ENCODE results near the gene ABAT.
"Not testable (repeated sequence)": the region's sequence is repeated elsewhere in the genome, so short reads cannot be mapped to it uniquely, and the experiment has no call there.

Gene ABAT

GRCh38 chr16:8782673-8783072 lies 108.3 kb downstream of the ABAT start:
- TF ChIP-seq ZNF565 (CRISPR knock-in tag; conservative IDR thresholded peaks at IDR 0.05; ENCODE audit: low read depth) (no peak), CSDC2 (CRISPR knock-in tag; IDR thresholded peaks at IDR 0.05) (no peak), TOX (CRISPR knock-in tag; IDR thresholded peaks at IDR 0.05; ENCODE audit: borderline replicate concordance) (no peak), ESRRG (CRISPR knock-in tag; IDR thresholded peaks at IDR 0.05) (no peak), TSHZ2 (CRISPR knock-in tag; IDR thresholded peaks at IDR 0.05) (no peak)
- ATAC-seq: no peak

DNA sequence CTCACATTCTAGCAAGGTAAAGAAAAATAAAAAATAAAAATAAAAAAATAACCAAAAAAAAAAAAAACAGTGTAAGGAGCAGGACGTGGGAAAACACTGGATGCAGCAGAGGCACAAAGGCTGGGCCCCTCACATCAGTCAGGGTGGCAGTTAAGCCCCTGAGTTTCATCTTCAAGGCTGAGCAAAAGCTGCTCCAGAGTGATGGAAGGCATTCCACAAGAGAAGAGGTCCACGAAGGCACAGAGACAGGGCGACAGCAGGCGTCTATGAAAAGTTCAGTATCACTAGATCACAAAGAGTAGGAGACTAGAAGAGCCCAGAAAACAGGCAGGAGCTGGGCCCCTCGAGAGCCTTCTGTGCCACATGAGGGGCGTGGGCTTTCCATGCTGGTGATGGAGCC lies 111.0 kb downstream of the ABAT start:
- ATAC-seq: no peak
- TF ChIP-seq, protein P1, sequence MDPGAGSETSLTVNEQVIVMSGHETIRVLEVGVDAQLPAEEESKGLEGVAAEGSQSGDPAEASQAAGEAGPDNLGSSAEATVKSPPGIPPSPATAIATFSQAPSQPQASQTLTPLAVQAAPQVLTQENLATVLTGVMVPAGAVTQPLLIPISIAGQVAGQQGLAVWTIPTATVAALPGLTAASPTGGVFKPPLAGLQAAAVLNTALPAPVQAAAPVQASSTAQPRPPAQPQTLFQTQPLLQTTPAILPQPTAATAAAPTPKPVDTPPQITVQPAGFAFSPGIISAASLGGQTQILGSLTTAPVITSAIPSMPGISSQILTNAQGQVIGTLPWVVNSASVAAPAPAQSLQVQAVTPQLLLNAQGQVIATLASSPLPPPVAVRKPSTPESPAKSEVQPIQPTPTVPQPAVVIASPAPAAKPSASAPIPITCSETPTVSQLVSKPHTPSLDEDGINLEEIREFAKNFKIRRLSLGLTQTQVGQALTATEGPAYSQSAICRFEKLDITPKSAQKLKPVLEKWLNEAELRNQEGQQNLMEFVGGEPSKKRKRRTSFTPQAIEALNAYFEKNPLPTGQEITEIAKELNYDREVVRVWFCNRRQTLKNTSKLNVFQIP (CRISPR knock-in tag; IDR thresholded peaks at IDR 0.05; ENCODE audit: borderline replicate concordance, low read depth): no peak
- TF ChIP-seq CSDC2 (CRISPR knock-in tag; IDR thresholded peaks at IDR 0.05) (no peak), ZNF70 (CRISPR knock-in tag; IDR thresholded peaks at IDR 0.05) (no peak), RARB (CRISPR knock-in tag; IDR thresholded peaks at IDR 0.05) (no peak), TCF4 (CRISPR knock-in tag; IDR thresholded peaks at IDR 0.05; ENCODE audit: borderline replicate concordance) (no peak)

- not testable (repeated sequence) for ATAC-seq
Observed at GRCh38 chr16:8786316-8786715, 111.9 kb downstream of the ABAT start.

GRCh38 chr16:8788578-8789172 lies 114.3 kb downstream of the ABAT start:
- TF ChIP-seq ZNF8 (CRISPR knock-in tag; IDR thresholded peaks at IDR 0.05) (no peak), ESRRG (CRISPR knock-in tag; IDR thresholded peaks at IDR 0.05) (no peak), OSR1 (CRISPR knock-in tag; IDR thresholded peaks at IDR 0.05) (no peak), ZNF70 (CRISPR knock-in tag; IDR thresholded peaks at IDR 0.05) (no peak), TSHZ2 (CRISPR knock-in tag; IDR thresholded peaks at IDR 0.05) (no peak), PPARA (CRISPR knock-in tag; IDR thresholded peaks at IDR 0.05; ENCODE audit: borderline replicate concordance) (no peak), ZFP30 (CRISPR knock-in tag; IDR thresholded peaks at IDR 0.05) (no peak), TCF4 (CRISPR knock-in tag; IDR thresholded peaks at IDR 0.05; ENCODE audit: borderline replicate concordance) (no peak), GLIS3 (CRISPR knock-in tag; IDR thresholded peaks at IDR 0.05) (no peak), ISL1 (CRISPR knock-in tag; IDR thresholded peaks at IDR 0.05) (no peak), ZNF565 (CRISPR knock-in tag; conservative IDR thresholded peaks at IDR 0.05; ENCODE audit: low read depth) (no peak), BACH2 (CRISPR knock-in tag; IDR thresholded peaks at IDR 0.05; ENCODE audit: borderline replicate concordance) (no peak), CSDC2 (CRISPR knock-in tag; IDR thresholded peaks at IDR 0.05) (no peak), TOX (CRISPR knock-in tag; IDR thresholded peaks at IDR 0.05; ENCODE audit: borderline replicate concordance) (no peak), ZC3H10 (CRISPR knock-in tag; IDR thresholded peaks at IDR 0.05) (no peak), CSRNP3 (CRISPR knock-in tag; IDR thresholded peaks at IDR 0.05) (no peak), SNAI2 (CRISPR knock-in tag; IDR thresholded peaks at IDR 0.05) (no peak)
- TF ChIP-seq, protein P2, sequence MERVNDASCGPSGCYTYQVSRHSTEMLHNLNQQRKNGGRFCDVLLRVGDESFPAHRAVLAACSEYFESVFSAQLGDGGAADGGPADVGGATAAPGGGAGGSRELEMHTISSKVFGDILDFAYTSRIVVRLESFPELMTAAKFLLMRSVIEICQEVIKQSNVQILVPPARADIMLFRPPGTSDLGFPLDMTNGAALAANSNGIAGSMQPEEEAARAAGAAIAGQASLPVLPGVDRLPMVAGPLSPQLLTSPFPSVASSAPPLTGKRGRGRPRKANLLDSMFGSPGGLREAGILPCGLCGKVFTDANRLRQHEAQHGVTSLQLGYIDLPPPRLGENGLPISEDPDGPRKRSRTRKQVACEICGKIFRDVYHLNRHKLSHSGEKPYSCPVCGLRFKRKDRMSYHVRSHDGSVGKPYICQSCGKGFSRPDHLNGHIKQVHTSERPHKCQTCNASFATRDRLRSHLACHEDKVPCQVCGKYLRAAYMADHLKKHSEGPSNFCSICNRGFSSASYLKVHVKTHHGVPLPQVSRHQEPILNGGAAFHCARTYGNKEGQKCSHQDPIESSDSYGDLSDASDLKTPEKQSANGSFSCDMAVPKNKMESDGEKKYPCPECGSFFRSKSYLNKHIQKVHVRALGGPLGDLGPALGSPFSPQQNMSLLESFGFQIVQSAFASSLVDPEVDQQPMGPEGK (CRISPR knock-in tag; IDR thresholded peaks at IDR 0.05; ENCODE audit: borderline replicate concordance): no peak
- ATAC-seq: no peak

All from SK-N-SH treated with all-trans-retinoic acid at 6 μM for 48 hours (cell line).